SIG-M5 (cell line): ENCODE results near the gene MANEA.
"Not testable (repeated sequence)": the region's sequence is repeated elsewhere in the genome, so short reads cannot be mapped to it uniquely, and the experiment has no call there.

ENCODE experiments used
- DNase-seq: peaks from one replicate; lab custom pipeline; 2025; lab: John Stamatoyannopoulos, UW

MANEA gene, protein sequence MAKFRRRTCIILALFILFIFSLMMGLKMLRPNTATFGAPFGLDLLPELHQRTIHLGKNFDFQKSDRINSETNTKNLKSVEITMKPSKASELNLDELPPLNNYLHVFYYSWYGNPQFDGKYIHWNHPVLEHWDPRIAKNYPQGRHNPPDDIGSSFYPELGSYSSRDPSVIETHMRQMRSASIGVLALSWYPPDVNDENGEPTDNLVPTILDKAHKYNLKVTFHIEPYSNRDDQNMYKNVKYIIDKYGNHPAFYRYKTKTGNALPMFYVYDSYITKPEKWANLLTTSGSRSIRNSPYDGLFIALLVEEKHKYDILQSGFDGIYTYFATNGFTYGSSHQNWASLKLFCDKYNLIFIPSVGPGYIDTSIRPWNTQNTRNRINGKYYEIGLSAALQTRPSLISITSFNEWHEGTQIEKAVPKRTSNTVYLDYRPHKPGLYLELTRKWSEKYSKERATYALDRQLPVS

DNA sequence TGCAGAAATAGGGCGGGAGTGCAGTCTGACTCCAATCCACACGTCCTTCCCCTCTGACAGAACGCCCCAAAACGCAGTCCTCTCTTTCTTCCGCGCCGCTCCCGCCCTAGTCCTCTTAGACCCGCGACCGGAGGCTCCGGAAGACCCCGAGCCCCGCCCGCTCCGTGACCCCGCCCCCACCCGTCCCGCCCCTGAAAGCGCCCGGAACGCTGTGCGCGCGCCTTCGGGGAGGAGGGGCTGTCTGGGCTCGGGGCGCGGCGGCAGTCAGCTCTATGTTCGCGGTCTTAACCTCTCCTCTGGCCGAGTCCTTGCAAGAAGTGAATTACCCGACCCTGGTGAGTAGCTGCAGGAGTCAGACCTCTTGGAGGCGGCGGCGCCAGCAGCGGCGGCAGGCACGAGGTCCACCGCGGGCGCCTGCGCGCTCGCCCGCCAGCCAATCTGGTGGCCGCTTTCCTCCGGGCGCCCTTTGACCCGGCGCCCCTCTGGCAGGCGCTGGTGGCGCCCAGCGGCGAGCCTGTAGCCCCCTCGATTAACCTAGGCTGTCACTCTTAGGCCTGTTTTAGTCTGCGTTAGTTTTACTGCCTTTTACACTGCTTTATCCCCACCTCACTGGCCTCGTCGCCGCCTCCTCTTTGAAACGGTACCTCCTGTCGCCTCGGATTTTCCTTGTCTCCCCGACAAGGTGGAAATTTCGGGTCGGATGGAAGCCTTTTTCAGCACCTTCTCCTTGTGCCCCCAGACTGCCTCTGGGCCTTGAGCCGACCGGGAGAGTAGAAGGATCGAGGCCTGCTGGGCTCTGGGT lies at the start of gene MANEA:
TSS of gene MANEA (plus strand) at position 232 of the 802 bp plus-strand sequence. CDS start 8,905 bp downstream, outside the sequence.
- peak; percentile 70 for DNase-seq

DNA sequence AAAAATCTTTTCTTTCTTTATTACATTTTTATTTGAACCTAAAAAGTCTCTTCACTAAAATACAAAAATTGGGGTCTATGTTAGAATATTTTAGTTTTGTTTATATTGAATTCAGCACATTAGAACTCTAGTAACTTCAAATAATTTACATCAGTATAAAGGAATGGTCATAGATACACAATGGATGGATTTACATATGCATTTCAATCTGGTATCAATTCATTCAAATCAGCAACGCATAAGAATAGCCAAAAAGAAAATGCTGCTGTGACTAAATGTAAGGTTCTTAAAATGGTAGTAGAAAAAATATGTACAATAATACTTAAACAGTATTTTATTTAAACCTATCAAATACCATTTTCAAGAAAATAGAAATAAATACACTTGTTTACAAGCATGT lies 47.6 kb upstream of the MANEA start:
- no peak for DNase-seq

DNA sequence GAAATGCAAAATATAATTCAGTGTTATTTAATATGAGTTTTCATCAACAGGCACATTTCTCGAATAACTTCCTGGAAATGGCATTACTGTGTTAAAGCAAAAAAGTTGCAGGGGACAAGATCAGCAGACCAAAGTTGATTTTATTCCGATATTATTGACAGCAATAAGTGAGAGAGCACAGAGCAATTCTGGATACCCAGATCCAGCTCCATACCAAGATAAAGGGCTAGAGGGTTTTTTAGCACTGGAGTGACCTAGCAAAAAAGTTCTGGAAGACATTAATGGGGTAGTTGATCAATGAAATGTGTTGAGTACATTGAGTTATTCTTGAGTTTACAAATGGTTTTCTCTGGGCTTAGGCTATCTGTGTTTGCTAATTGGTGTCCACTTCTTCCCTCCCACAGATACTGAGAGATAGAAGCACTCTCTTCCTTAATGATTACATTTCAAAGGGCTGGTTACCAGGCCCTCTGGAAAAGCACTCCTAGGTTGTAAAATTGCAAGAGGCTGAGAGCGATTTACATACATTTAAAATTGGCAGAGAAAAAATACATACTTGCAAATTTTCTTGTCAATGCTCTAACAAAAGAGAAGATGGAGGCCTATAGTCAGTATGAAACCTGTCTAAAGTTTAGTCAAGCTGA lies 47.0 kb upstream of the MANEA start:
- DNase-seq, result no peak

DNA sequence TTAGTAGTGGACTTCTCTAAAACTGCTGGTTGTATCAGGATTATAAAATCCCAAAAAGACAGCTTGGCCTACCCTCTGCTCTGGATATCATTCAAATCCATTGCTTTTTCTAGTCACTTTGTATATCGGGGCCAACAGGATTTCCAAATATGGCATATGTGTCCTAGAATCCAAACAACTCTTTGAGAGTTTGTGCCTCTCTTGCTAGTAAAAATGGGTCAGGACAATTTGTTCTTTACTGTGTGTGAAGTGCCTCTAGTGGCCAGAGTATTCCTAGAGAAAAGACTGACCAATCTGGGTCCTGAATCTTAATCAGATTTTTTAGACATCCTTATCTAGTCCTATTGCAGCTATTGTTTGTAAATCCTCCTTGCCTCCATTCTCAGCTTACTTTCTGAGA lies 33.5 kb upstream of the MANEA start:
- DNase-seq, result no peak

DNA sequence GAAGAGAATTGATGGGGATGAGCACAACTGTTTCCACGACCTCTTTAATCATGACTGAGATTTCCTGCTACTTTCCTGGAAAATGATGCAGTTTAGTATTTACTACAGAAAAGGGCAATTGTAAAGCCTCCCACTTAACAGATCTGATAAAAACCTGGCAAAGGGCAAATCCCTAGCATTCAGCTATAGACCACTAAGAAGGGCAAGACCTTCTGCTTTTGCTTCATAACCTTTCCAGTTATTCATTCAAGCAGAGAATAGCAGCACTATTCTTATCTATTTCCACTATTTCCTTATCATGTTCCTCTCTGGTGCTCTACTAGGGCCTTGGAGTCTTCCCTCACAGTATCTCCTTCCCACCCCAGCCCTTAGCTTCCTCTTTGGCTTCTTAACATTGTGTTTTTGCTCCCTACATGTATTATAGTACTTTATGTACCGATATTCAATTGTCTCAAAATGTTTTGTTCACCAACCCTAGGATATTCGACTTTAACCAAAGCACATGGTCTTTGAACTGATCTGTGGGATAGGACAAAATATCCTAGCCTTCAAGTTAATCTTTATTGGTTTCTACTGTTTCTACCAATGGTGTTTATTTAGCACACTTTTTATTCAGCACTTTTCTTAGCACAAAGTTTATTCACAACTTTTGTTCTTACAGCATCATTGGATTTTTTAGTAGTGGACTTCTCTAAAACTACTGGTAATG lies 32.7 kb upstream of the MANEA start:
- DNase-seq, result no peak

DNA sequence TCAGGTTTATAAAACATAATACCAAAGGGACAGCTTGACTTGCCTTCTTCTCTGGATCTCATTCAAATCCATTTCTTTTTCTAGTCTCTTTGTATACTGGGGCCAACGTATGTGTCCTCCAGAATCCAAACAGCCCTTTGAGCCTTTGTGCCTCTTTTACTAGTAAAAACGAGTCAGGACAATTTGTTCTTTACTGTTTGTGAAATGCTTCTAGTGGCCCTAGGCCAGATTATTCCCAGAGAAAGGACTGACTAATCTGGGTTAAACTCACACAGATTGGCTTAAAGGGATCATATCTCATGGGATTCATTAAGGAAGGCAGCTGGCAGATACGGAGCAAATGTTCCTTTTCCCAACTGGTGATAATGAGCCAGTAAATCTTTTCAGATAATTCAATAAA lies 32.1 kb upstream of the MANEA start:
- no peak for DNase-seq

DNA sequence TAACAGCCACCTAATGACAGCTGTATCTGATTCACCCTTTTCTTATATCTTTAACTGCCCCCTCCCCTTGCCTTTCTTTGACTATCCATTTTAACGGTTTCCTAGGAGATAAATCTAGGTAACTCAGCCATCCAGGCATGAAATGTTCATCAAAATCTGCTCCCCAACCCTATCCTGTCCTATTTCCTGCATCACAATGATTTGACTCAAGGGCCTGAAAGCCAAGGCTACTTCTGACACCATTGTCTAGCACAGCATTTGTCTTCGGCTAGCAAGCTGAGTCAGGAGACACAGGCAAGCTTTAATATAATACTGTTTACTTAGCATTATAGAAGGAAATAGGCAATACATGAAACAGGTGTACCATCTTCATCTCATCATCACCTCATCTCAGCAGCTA lies 31.6 kb upstream of the MANEA start:
- DNase-seq, result no peak

DNA sequence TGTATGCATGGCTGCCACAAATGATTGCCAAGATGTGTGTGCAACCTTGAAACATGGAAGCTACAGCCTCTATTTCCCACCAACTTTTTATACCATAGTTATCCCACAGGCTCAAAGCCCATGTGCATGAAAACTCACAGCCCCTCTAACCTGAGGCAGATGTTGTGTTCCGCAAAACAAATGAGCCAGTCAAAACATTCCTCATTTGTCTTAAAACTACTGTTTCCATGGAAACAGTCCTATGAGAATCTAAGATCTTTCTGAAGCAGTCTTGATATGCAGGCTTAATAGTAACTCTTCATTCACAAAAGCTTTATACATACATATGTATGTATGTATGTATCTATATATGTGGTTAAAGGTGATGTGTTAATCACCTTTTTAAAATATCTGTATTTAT lies 31.2 kb upstream of the MANEA start:
- DNase-seq, result no peak

DNA sequence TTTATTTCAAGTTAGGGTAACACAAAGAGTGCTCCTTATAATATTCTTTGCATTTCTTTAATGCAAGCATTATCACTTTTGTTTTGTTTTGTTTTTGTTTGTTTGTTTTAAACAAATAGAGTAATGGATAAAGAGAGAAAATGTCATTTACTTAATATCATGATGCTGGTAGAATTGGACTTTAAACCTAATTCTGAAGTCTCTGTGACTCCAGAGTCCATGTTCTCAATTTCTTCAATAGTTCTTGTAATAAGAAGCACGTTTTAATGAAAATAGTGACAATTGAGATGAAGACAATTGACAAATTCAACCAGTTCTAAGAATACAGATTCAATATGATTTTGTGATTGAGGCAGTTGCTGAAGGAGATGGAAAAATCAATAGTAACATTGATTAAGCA lies 30.3 kb upstream of the MANEA start:
- no peak for DNase-seq

DNA sequence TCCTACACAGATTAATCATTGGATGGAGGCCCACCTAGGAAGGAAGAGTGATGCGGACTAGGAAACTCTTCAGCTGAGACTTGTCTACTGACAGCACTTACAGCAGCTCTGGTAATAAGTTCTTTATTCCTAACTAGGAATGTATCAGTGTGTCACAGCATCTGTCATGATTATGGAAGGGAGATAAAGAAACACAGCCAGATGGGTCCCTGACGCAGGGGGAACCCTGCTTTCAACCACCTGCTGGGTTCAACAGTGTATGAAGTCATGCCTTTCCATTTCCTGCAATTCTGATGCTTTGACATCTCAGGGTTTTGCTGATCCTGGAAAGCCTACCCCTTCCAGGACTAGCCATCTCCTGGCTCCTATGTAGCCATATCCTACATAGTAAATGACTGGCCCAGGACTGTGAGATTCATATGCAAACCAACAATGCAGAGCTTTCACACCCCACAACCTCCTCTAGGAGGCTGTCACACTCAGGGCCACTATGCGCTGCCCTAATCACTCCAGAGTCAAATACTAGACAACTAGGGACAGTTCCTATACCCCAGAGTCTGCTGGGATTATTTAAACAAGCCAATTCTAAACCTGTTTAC lies 29.0 kb upstream of the MANEA start:
- no peak for DNase-seq

DNA sequence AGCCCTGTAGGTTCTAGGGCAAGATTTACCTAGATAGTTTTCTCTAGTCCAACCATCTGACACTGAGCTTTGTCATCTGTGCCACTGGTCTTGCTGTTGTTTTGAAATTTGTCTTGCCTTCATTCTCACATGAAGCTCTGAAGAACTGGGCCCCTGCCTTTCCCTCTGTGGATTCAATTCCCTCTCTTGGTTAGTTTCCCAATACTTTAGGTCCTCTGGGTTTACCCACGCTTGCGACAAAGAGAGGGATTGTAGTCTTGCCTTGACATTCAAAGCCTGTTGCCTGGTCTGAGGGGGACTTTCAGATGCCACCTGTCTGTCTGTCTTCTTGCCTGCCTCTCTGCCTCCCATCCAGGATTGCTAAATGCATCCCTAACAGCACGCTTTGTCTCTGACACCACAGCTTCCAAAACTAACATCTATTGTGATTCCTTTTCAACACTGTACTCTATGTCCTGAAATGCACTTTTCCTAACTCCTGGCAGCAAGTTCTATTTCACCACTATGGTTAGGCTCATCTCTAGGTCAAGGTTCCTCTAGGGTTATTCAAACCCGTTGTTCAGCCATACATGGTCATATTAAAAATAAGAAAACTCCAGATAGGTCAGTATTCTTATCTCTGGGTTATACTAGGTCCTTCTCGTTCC lies 25.5 kb upstream of the MANEA start:
- no peak for DNase-seq

DNA sequence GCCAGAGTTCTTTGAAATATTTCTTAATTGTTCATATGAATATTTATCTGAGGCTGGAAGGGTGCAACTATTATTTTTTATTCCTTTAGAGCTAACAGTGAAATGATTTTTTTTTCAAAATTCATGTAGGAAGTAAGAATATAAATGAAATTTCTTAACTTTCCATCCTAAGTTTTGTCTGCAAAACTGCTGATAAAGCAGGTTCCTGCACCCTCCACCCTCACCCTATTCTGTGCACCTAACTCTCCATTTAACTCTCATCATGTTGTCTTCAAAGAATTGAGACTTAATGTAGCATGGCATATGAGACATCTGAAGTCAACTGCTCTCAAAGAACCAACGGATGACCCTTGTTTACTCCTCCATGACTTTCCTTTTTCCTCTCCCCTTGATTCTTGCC lies 23.5 kb upstream of the MANEA start:
- DNase-seq, result no peak

DNA sequence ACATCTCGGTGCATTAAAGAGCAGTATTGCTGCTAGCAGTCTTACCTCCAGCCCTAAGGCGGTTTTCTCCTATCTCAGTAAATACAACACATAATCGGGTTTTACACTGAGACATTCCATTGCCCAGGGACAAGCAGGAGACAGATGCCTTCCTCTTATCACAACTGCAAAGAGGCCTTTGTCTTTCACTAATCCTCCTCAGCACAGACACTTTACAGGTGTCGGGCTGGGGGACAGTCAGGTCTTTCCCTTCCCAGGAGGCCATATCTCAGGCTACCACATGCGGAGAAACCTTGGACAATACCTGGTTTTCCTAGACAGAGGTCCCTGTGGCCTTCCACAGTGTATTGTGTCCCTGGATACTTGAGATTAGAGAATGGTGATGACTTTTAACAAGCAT lies 16.4 kb upstream of the MANEA start:
- DNase-seq, result not testable (repeated sequence)

DNA sequence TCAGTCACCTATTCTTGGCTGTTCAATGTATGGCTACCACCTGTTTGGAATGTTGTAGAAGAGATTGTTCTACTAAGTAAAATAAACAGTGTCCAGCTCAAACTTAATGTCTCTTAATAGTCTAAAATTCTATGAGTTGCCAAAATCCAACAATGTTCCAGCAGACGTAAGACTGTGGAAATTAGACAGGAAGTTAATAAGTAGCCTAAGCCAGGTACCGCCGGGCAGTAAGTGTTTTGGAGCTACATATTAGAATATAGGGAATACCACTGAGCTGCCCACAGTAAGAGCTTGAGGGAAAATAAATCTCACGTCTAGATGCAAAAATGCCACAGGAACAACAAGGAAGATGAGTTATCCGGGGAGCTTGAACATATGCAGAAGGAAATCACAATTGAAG lies 7.8 kb upstream of the MANEA start:
- DNase-seq, result no peak

DNA sequence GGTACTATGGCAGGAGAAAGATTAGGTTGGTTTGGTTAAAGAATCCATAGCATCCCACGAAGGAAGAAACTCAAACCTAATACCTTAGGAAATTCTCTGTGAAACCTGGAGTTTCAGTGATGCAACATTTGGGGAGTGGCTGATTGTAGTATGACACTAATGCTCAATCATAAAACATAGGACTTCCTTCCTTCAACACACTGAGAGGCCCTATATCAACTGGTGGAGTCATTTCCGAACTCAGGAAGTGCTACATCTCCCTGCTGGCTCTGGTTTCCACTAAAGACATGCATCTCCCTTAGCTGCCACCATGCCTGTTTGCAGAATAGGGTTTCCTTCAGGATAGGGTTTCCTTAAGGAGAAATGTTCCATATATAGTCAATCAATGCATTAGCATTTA lies 5.2 kb upstream of the MANEA start:
- DNase-seq, result no peak

DNA sequence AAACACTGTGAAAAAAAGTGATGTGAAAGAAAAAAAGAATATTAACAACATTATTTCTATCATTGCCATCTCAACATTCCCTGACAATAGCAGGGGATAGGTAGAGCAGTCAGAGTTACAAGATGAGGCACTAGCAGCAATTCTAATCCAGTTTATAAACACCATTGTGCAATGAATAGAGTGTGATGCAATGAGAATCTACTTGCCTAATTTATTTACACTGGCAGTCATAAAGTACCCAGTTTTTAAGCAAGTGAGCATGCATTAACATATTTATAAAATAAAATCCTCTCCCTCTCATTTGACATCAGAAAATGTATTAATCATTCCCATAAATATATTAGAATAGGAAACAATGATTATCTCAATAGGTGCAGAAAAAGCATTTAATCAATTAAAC lies 2.5 kb upstream of the MANEA start:
- DNase-seq, result no peak

DNA sequence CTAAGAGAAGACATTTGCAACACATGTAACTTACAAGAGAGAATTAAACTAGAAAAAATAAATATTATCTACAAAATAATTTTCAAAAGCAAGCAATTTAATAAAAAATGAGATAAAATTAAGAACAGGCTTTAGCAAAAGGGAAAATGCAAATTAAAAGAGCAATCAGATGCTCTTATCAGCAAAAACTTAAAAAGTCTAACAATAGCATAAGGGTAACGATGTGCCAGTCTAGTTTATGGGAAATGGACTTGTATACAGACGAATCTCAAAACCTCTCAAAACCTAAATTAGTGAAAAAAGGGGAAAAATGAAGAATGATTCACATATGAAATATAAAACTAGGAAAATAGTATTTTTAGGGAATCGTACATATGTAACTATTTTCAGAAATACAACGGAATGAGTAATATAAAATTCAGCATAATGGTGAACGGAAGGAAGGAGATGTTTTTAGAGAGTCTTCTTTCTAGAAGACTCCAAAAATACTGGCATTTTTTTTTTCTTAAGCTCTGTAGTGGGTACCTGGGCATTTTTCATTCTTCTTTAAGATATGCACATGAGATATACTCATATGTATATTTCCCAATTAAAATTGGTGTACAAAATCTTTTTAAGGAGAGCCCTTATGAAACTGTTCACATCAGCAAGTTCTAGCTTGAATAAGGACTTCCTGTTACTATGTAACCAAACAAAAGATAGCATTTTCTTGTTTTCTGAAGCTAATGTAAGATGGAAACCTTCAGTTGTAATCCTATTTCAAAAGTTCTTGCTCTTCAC lies 927 bp upstream of the MANEA start:
- DNase-seq, result no peak

DNA sequence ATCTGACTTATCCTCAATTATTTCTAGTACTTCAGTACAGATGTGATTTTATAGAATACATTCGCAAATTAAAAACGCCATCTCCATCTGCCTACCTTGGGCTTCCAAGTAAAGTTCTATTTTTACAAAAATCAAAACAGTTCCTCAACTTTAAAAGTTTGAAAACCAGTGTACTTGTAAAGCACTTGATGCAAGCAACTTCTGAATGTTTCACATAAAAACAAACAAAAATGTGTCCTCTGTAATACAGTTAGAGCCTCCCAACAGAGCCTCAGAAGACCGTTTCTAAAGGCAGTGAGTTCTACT lies 384 bp upstream of the MANEA start:
- DNase-seq, result no peak

DNA sequence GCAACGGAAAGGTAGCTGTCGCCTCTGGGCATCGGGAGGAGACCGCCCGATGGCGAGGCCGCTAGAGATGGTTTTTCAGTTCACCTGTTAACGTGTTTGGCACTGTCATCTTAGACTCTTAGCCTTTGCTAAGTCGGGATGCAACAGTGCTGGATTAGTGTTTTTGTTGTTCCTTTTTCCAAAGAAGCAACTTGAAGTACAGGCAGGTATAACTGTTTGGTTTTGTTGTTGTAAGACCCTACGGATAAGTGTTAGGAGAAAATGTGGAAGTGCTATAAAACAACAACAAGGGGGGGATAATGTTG lies 723 bp downstream of the MANEA start:
- DNase-seq, result no peak

DNA sequence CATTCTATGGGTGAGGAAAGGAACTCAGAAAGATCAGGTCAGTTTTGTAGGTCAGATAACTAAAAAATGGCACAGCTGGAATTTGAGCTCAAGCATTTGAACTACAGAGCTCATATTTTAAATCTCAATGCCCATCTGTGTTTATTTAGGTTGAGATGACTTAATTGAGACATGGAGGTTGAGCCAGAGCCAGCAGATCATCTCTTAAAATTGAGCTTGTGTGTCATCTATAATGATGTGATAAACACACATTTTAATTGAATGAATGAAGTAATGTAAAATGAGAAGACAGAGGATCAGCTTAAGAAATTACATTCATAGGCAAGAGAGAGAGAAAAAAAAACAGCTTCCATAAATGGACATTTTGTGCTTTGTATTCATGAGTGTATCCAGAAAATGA lies 3.7 kb downstream of the MANEA start:
- no peak for DNase-seq

DNA sequence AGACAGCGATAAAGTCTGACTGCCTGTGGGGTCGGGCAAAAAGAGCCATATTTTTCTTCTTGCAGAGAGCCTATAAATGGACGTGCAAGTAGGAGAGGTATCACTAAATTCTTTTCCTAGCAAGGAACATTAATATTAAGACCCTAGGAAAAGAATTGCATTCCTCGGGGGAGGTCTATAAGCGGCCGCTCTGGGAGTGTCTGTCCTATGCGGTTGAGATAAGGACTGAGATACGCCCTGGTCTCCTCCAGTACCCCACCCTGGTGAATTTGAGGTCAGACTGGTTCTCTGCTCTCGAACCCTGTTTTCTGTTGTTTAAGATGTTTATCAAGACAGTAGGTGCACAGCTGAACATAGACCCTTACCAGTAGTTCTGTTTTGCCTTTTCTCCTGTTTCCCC lies 6.9 kb downstream of the MANEA start:
- not testable (repeated sequence) for DNase-seq
